Measurements from ENCODE around the gene THNSL1.

Gene THNSL1

GRCh38 chr10:25023278-25023677 lies 6.9 kb downstream of the THNSL1 start:
- H3K4me3 ChIP-seq (ENCODE audit: low read length) = no peak overlapping the region

DNA sequence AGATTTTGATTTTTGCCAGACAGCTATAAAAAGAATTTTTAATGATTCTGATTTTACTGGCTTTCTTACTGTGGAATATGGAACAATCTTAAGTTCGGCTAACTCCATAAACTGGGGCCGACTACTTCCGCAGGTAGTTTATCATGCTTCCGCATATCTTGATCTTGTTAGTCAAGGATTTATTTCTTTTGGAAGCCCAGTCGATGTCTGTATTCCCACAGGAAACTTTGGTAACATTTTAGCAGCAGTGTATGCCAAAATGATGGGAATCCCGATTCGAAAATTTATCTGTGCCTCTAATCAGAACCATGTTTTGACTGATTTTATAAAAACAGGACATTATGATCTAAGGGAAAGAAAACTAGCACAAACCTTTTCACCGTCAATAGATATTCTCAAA lies 8.1 kb downstream of the THNSL1 start:
- no peak overlapping the region for H3K4me3 ChIP-seq (ENCODE audit: low read length)
- no peak for TF ChIP-seq ZNF274 (IDR thresholded peaks at IDR 0.05; ENCODE audit: low read depth, low read length)

More at GRCh38 chr10:25023278-25023677, 6.9 kb downstream of the THNSL1 start:
- no peak for TF ChIP-seq ZNF274 (IDR thresholded peaks at IDR 0.05; ENCODE audit: low read depth, low read length)

- no peak for TF ChIP-seq ZNF274 (IDR thresholded peaks at IDR 0.05; ENCODE audit: low read depth, low read length)
- no peak overlapping the region for H3K4me3 ChIP-seq (ENCODE audit: low read length)
Measured at GRCh38 chr10:25026463-25026862, 10.1 kb downstream of the THNSL1 start.

DNA sequence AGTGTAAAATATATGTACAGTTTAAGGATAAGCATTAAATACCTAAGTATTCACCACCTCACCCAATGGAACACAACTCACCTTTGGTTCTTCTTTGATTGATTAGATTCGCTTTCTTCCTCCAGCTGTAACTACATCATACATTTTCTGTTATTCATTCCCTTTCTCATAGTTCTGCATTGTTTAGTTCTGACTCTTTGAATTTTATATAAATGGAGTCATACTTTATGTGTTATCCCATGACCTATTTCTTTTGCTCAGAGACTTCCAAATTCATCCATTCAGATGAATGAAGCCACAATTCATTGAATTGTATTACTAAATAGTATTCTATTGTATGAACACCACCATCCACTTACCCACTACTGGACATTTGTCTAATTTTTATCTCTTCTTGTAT lies 12.3 kb downstream of the THNSL1 start:
- TF ChIP-seq ZNF274 (IDR thresholded peaks at IDR 0.05; ENCODE audit: low read depth, low read length) = no peak
- no peak overlapping the region for H3K4me3 ChIP-seq (ENCODE audit: low read length)

DNA sequence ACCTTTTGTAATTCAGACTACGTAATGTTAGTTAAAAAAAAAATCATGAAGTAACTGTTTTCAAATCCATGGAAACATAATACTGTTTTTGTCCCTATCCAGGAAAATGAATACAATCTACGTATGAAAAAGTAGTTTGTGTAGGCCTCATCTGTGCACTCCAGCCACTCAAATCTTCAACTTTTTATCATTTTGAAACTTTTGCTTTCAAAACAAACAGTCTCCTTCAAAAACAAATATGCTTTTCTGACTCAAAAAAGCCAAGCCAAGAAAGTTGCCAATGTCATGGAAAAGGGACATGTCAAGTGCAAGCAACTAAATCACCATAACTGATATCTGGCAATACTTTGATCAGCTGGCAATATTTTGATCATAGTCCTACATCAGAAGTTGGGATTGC lies 13.1 kb downstream of the THNSL1 start:
- no peak for TF ChIP-seq ZNF274 (IDR thresholded peaks at IDR 0.05; ENCODE audit: low read depth, low read length)
- no peak overlapping the region for H3K4me3 ChIP-seq (ENCODE audit: low read length)

GRCh38 chr10:25036381-25036780 lies 20.0 kb downstream of the THNSL1 start:
- TF ChIP-seq ZNF274 (IDR thresholded peaks at IDR 0.05; ENCODE audit: low read depth, low read length) = no peak
- H3K4me3 ChIP-seq (ENCODE audit: low read length) = no peak overlapping the region

DNA sequence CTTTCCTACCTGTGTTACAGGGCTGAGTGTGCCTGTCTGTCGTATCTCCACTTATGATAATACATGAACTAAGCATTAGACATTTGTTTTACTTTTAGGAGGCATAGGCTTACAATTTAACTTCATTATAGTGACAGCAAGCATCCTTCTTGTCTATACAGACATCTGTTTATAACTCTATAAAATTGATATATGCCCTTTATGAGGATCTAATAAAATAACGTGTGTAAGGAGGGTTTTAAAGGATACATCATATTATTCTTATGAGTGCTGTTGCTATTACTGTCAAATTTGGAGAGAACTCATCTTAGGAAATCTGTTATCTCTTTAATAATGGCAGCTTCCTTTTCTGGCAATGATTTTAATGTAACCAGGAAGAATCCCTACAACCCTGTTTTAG lies 21.9 kb downstream of the THNSL1 start:
- no peak for TF ChIP-seq ZNF274 (IDR thresholded peaks at IDR 0.05; ENCODE audit: low read depth, low read length)
- H3K4me3 ChIP-seq (ENCODE audit: low read length) = no peak overlapping the region

- no peak for TF ChIP-seq ZNF274 (IDR thresholded peaks at IDR 0.05; ENCODE audit: low read depth, low read length)
- no peak overlapping the region for H3K4me3 ChIP-seq (ENCODE audit: low read length)
Measured at GRCh38 chr10:25039531-25039930, 23.1 kb downstream of the THNSL1 start.

DNA sequence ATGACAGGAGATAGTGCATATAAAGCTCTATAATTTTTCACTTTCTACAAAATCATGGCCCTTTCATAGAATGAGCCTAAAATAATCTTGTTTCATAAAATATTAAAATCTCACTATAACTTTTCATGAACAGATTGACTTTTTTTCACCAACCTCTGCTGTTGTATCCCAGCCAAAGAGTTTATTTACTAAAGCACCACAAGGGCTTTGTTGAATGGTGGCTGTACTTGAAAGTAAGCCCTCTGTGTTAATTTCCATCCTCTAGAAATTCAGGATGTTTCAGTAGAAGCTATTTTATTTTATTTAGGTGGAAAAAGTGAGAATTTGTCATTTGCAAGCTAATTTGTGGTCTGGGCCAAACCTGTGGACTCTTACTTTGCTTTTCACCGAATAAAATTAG lies 30.2 kb downstream of the THNSL1 start:
- TF ChIP-seq ZNF274 (IDR thresholded peaks at IDR 0.05; ENCODE audit: low read depth, low read length) = no peak
- H3K4me3 ChIP-seq (ENCODE audit: low read length) = no peak overlapping the region

GRCh38 chr10:25047088-25047487 lies 30.7 kb downstream of the THNSL1 start:
- TF ChIP-seq ZNF274 (IDR thresholded peaks at IDR 0.05; ENCODE audit: low read depth, low read length) = no peak
- H3K4me3 ChIP-seq (ENCODE audit: low read length) = no peak overlapping the region

DNA sequence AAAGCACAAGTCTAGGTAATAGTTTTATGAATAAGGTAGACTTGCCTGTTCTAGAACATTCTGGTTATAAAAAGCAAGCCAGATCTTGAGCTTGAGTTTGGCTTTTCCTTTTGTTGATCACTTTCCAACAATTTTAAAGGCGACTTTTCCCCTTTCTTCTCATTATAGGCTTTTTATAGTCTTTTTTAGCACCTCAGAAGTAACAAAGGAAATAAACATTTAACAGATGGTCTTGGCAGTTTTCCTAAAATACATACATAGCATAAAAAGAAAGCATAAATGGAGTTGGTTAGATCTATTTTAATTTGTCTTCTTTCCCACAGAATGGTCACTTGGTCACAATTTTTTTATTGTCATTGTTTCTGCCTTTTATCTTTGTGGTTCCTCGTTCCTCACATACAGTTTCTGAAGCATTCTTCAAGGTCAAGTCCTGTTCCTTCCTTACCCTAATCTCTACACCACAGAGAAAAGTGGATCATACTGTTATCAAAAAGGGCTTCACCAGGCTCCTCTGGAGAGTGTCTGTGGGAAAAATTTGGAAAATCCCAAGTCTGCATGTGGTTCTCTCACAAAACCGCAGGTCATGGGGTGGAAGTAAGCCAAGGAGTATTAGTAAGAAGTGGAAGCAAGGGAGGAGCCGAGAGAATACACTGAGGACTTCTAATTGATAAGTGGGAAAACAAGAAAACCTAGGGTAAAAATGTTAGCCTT lies 31.3 kb downstream of the THNSL1 start:
- no peak overlapping the region for H3K4me3 ChIP-seq (ENCODE audit: low read length)
- TF ChIP-seq ZNF274 (IDR thresholded peaks at IDR 0.05; ENCODE audit: low read depth, low read length) = no peak

DNA sequence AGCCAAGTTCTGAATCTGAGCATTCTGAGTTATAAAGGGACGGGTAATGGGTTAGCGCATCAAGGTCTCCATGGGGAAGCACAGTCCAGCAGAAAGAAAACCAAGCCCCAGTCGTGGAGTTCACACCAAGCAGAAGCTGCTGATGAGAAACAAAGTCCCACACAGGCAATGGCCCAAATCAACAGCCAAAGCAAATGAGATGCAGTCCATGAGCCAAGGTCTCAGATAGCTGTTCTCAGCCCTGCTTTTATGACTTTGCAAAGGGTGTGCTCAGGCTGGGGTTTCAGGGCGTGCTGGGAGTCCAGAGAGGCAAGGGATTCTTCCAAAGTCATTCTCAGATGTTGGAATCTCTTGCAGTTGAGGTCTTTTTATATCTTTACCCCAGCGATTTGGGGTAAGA lies 32.0 kb downstream of the THNSL1 start:
- TF ChIP-seq ZNF274 (IDR thresholded peaks at IDR 0.05; ENCODE audit: low read depth, low read length) = no peak
- H3K4me3 ChIP-seq (ENCODE audit: low read length) = no peak overlapping the region

GRCh38 chr10:25049966-25050365 lies 33.6 kb downstream of the THNSL1 start:
- no peak for TF ChIP-seq ZNF274 (IDR thresholded peaks at IDR 0.05; ENCODE audit: low read depth, low read length)
- H3K4me3 ChIP-seq (ENCODE audit: low read length) = no peak overlapping the region

DNA sequence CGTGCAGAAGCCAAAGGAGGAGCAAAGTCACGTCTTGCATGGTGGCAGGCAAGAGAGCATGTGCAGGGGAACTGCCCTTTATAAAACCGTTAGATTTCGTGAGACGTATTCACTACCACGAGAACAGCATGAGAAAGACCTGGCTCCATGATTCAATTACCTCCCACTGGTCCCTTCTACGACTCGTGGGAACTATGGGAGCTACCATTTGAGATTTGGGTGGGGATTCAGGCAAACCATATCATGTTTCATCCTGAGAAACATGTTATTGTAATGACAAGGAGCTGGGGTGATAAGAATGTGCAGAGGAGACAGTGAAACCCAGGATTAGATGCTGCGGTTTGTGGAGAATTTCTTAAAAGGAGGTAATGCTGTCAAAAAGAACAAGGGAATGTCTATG lies 34.0 kb downstream of the THNSL1 start:
- no peak overlapping the region for H3K4me3 ChIP-seq (ENCODE audit: low read length)
- no peak for TF ChIP-seq ZNF274 (IDR thresholded peaks at IDR 0.05; ENCODE audit: low read depth, low read length)

DNA sequence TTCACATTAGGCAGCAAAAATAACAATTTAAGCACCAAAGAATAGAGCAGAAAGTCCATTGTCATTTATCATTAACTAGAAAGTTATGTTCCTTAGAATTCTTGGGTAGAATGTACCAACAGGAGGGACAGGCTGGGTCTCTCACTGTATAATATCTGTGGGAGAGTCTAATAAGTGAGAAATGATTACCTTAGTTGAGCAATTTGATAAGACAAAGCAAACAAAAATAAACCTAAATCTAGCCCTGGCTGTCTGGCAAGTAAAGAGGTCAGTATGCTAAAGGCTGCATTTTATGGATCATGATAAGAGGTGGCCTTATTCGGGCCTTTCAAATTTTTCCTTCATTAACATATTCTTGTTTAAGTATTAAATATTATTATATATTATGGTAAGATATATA lies 35.6 kb downstream of the THNSL1 start:
- TF ChIP-seq ZNF274 (IDR thresholded peaks at IDR 0.05; ENCODE audit: low read depth, low read length) = no peak
- H3K4me3 ChIP-seq (ENCODE audit: low read length) = no peak overlapping the region

DNA sequence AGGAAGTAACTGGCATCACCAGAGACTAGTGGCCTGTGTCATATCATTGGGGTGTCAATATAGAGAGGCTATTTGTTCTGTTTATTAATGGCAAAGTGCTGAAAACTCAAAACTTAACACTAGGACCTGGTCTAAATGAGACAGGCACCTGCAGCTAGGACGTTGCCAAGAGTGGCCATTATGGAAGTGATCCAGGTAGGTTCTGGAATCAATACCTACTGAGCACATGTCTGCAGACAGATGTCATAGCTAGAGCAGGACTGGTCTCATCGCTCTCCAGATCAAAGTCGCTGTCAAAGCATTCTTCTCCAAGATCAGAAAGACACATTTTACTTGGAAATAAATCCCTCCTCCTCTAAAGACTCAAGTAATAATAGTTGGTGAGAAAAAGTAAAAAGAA lies 40.3 kb downstream of the THNSL1 start:
- TF ChIP-seq ZNF274 (IDR thresholded peaks at IDR 0.05; ENCODE audit: low read depth, low read length) = no peak
- no peak overlapping the region for H3K4me3 ChIP-seq (ENCODE audit: low read length)
